Progenitor cell of endocrine pancreas (in vitro differentiated cells): ENCODE measurements around the gene ST8SIA4. TPM values are rescaled to one million over a fixed set of nuclear protein-coding genes. Genes with fewer than 3 reads are reported as not detected.

Experiments
- DNase-seq: peaks from one replicate; pipeline ENCODE4 v3.0.0; 2021; ENCODE audit warnings: low spot score; ENCODE audit not compliant: unreplicated experiment
- H3K27ac Mint-ChIP-seq: 2 replicates; pipeline ENCODE4 v1.8.0; 2021; ENCODE audit warnings: mild to moderate bottlenecking, moderate library complexity, mixed read lengths
- H3K27me3 Mint-ChIP-seq: 2 replicates; pipeline ENCODE4 v1.8.0; 2021; ENCODE audit warnings: mixed read lengths
- H3K36me3 Mint-ChIP-seq: 2 replicates; pipeline ENCODE4 v1.8.0; 2022; ENCODE audit warnings: mixed read lengths; ENCODE audit not compliant: insufficient read depth
- H3K4me1 Mint-ChIP-seq: 2 replicates; pipeline ENCODE4 v1.8.0; 2021; ENCODE audit warnings: low read depth, mixed read lengths
- H3K4me3 Mint-ChIP-seq: 2 replicates; pipeline ENCODE4 v1.8.0; 2021; ENCODE audit warnings: low read depth, mild to moderate bottlenecking, moderate library complexity, mixed read lengths
- H3K9me3 Mint-ChIP-seq: 2 replicates; pipeline ENCODE4 v1.8.0; 2021; ENCODE audit warnings: low read depth, mixed read lengths
- CTCF ChIP-seq: fragments of 200-600 bp; sonication (generic); IDR thresholded peaks from one replicate; pipeline ENCODE4 v1.5.0; 2021; ENCODE audit warnings: antibody characterized with exemption, mild to moderate bottlenecking; ENCODE audit not compliant: unreplicated experiment
- total RNA-seq: library from RNA; stranded (reverse); gene quantifications from 2 replicates; pipeline ENCODE4 v1.2.1, GENCODE V29; 2021

The ST8SIA4 gene
- total RNA-seq, 1 donor from 2014 or later: 5.5 TPM

GRCh38 chr5:100900142-100900795, 2.8 kb downstream of the ST8SIA4 start:
- peaks cover 27% of the 10 kb centered on the region for H3K4me1 Mint-ChIP-seq
- peaks cover 3% of the 10 kb centered on the region for H3K9me3 Mint-ChIP-seq
- H3K36me3 Mint-ChIP-seq: no peaks in the 10 kb centered on the region
- no peak for DNase-seq
- peak overlapping the region; percentile 74 for H3K4me3 Mint-ChIP-seq
- H3K27ac Mint-ChIP-seq: peak overlapping the region; percentile 53
- TF ChIP-seq CTCF: peak; percentile 17
- peaks cover 52% of the 10 kb centered on the region for H3K27me3 Mint-ChIP-seq

- no peak for DNase-seq
- H3K9me3 Mint-ChIP-seq: peaks cover 3% of the 10 kb centered on the region
- H3K27me3 Mint-ChIP-seq: peaks cover 49% of the 10 kb centered on the region
- no peak for TF ChIP-seq CTCF
- no peak overlapping the region for H3K27ac Mint-ChIP-seq
- peaks cover 27% of the 10 kb centered on the region for H3K4me1 Mint-ChIP-seq
- no peaks in the 10 kb centered on the region for H3K36me3 Mint-ChIP-seq
- H3K4me3 Mint-ChIP-seq: peak overlapping the region; percentile 74
Observed at GRCh38 chr5:100899675-100900074, 3.4 kb downstream of the ST8SIA4 start.

- H3K4me3 Mint-ChIP-seq: no peak overlapping the region
- no peak for TF ChIP-seq CTCF
- H3K27me3 Mint-ChIP-seq: peaks cover 44% of the 10 kb centered on the region
- no peak for DNase-seq
- H3K36me3 Mint-ChIP-seq: no peaks in the 10 kb centered on the region
- peaks cover 3% of the 10 kb centered on the region for H3K9me3 Mint-ChIP-seq
- H3K27ac Mint-ChIP-seq: no peak overlapping the region
- H3K4me1 Mint-ChIP-seq: peaks cover 26% of the 10 kb centered on the region
Observed at GRCh38 chr5:100898504-100899346, 4.4 kb downstream of the ST8SIA4 start.

GRCh38 chr5:100896054-100896453, 7.0 kb downstream of the ST8SIA4 start:
- no peak for TF ChIP-seq CTCF
- H3K9me3 Mint-ChIP-seq: peaks cover 3% of the 10 kb centered on the region
- peaks cover 8% of the 10 kb centered on the region for H3K4me1 Mint-ChIP-seq
- H3K36me3 Mint-ChIP-seq: no peaks in the 10 kb centered on the region
- no peak for DNase-seq
- no peak overlapping the region for H3K4me3 Mint-ChIP-seq
- no peak overlapping the region for H3K27ac Mint-ChIP-seq
- H3K27me3 Mint-ChIP-seq: peaks cover 21% of the 10 kb centered on the region

- Mint-ChIP-seq H3K27me3 (peaks cover 8% of the 10 kb centered on the region), H3K4me3 (no peak overlapping the region), H3K27ac (no peak overlapping the region), H3K9me3 (no peaks in the 10 kb centered on the region), H3K36me3 (no peaks in the 10 kb centered on the region), H3K4me1 (peaks cover 7% of the 10 kb centered on the region)
- TF ChIP-seq CTCF: no peak
- no peak for DNase-seq
Observed at GRCh38 chr5:100890461-100891008, 12.5 kb downstream of the ST8SIA4 start.
